Measurements from ENCODE around the gene ZNF789.
A peak's percentile ranks its signal among the peaks of the same experiment; 100 is the strongest.
"Not testable (repeated sequence)": the region's sequence is repeated elsewhere in the genome, so short reads cannot be mapped to it uniquely, and the experiment has no call there.

The ZNF789 gene

DNA sequence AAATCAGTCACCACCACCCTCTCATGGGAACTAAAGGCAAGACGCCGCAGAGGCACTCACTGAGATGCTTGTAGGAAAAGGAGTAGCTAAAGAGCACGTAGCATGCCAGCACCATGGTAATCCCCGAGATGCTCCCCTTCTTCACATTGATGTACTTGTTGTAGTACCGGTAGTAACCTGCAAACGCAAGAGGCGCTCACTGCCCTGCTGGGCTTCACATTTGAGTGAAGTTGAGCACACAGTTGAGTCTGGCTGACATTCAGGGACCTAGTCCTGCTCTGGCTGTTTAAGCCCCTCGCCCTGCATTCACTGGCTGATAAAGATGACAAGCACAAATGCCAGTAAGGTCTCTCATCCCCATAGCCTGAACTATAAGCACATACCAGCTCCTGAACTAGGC, 13.6 kb upstream of the ZNF789 start:
- no peak for DNase-seq

GRCh38 chr7:99460651-99461050, 12.0 kb upstream of the ZNF789 start:
- no peak for DNase-seq

DNA sequence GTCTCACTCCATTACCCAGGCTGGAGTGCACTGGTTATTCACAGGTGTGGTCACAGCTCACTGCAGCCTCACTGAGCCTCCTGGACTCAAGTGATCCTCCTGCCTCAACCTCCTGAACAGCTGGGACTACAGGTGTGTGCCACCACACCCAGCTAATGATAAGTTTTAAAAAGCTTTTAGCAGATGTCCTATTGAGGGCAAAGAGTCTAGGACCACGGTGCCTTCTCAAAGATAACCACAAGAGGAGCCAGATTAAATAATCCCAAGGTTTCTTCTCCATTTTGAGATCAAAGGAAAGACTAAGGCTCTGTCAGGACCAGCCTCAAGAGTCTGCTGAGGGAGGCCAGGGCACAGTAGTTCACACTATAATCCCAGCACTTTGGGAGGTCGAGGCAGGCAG, 11.5 kb upstream of the ZNF789 start:
- no peak for DNase-seq

GRCh38 chr7:99465421-99465768, 7.3 kb upstream of the ZNF789 start:
- no peak for DNase-seq

DNA sequence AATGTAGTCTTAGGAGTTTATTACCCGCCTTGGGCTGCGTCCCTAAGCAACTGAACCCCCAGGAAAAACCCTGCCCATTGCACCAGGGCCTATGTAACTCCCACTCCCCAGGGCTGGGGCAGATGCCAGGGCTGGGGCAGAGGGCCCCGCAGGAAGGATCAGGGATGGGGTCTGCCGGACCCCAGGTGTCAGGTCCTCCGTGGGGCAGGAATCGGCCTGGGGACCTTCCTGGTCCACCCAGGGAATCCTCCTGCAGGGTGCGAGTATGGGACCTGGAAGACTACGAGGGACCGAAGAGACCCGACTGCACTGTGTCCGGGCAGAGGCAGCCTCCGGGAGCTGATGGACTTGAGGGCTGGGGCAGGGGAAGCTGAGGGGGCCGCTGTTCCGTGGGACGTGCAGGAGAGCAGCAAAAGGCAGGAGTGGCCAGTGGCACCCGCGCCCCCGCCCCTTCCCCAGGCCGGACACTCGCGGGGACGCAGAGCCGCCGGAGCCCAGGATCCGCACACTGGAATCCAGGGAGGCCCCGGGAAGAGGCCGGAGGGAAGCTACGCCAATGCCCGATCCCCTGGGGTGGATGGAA, 4.3 kb upstream of the ZNF789 start:
- no peak for DNase-seq

DNA sequence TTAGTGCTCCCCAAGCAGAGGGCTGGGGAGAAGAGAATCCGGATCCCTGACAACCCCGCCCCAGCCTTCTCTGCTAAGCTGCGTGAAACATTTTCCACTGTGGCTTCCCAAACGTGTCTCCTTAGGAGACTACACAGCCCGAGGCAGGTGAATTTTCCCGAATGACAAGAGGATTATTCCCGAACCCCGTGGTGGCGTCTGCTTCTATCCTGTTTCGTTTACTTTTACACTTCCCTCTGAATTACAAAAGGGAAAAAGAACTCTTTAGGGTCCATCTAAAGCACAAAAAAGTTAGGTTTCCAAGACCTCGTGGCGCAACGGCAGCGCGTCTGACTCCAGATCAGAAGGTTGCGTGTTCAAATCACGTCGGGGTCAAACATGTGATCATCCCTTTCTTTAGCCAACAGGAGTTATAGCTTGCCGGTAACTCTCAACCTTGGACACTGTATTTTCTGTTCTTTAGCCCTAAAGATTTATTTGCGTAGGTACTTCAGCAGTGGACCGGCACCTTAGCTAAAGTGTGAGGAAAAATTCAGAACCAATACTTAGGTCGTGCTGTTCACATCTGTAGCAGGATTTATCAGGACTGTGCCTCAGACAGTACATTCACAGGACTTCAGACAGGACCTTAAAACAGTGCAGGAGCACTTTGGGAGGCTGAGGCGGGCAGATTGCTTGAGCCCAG, 3.2 kb upstream of the ZNF789 start:
- DNase-seq = no peak

- DNase-seq = no peak
Observed at GRCh38 chr7:99473315-99473596, 566 bp downstream of the ZNF789 start.

DNA sequence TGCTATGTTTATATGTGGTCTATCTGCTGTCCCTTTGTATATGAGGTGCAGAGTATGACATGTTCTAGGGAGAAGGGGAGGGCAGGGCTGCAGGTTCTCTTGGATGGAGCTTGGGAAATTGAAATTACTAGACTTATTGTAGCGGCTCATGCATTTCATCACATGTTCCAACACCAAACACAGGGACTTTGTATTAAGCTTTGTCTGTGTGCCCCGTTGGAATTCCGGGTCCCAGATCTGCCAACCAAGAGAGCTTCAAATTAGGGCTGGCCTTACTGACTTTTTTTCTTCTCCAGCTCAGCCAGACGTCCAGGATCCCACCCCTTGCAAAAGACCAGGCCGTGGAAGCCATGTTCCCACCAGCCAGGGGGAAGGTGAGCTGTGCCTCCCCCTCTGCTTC, 3.4 kb downstream of the ZNF789 start:
- no peak for DNase-seq

DNA sequence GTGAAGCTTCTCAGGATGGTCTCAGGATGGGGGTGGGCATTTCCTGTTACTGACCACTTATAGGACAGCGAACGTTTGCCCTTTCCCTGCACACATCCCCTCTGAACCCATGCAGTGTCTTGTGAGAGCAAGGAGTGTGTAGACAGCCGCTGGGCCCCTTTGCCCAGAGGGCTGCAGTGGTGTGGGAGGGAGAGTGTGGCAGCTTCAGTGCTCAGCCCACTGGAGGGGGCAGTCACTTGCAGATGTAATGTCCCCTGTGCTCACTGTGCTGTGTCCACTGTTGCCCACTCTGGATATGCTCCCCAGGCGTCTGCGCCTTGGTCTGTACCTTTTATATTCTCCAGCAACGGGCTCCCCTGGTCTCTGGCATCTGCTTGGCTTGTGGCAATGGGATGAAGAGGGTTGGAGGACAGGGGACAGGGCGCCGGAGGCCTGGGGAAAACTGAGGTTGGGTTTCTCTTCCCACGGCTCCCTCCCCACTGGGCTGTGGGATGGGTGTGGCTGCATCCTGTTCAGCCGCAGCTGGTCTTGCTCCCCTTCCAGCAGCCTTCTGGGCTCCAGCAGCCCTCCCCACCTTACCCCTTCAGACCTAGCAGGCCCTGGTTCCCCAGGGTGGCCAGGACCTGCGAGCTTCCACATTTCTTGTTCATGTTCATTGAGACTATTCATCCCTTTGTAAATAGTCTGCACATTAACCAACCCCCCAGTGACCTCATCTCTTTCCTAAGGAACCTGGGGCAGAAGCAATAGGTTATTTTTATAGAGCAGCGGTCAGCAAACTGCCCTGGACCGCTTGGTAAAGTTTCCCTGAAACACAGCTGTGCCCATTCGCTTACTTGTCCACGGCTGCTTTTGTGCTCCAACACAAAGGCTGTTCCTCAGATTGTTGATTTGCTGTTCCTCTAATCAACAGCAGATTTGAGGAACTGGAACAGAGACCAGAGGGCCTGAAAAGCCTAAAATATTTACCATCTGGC, 6.1 kb downstream of the ZNF789 start:
- DNase-seq = no peak

- DNase-seq = no peak
Observed at GRCh38 chr7:99485094-99485493, 12.4 kb downstream of the ZNF789 start.

- DNase-seq = no peak
Observed at GRCh38 chr7:99489235-99489634, 16.5 kb downstream of the ZNF789 start.

DNA sequence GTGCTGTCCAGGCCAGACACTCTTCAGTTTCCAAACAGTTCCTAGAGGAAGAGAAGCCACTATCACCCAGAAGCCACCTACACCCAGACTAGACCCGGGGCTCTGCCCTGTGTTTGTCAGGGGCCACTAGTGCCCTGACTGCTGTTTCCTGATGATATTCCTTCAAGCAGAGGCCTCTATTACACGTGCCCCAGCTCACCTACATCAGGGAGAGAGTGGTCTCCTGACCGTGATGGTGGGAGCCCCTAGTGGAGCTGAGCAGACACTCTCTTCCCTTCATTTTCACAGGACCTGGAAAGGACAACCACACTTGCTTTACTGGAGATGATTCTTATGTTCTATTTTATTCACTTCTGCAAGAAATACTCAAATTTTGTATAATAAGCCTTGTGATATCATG, 18.2 kb downstream of the ZNF789 start:
- no peak for DNase-seq

- no peak for DNase-seq
Observed at GRCh38 chr7:99493823-99494222, 21.1 kb downstream of the ZNF789 start.

GRCh38 chr7:99497766-99498545, 25.3 kb downstream of the ZNF789 start:
- no peak for DNase-seq

- no peak for DNase-seq
Observed at GRCh38 chr7:99498546-99498944, 25.9 kb downstream of the ZNF789 start.

GRCh38 chr7:99499371-99499720, 26.7 kb downstream of the ZNF789 start:
- no peak for DNase-seq

DNA sequence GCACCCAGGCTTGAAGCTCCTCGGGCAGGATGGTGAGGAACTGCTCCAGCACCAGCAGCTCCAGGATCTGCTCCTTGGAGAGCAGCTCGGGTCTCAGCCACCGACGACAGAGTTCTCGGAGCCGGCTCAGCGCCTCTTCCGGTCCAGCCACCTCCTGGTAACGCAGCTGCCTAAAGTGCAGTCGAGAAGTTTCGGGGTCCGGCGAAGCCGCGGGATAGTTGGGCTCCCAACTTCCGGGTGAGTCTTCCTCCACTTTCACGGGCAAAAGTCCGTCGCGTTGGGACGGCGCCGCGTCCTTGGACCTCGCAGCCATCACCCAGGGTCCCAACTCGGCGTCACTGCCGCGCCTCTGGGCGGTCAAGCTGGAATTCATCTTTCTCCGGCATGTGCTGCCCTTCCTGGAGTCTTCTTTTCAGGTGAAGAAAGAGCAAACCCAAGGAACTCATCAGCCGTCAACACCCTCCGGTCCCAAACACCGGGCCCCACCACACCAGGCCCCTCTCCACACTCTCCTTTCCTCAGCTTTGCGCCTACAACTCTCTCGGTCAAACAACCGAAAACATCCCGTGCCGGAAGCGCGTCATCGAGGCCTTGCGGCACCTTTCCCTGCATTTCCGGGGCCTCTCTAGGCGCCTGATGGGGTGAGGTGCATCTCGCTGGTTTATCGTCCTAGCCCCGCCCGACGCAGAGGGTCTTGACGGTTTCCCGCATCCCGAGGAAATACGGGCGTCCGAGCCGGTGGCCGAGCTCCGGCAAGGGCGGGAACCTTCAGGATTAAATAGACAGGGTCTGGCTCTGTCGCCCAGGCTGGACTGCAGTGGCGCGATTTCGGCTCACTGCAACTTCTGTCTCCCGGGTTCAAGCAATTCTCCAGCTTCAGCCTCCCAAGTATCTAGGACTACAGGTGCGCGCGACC, 27.3 kb downstream of the ZNF789 start, which contains the start of gene ZNF394:
TSS of gene ZNF394 (minus strand) at position 561 of the 916 bp plus-strand sequence. CDS start at position 373, 188 bp downstream.
- peak; percentile 86 for DNase-seq

DNA sequence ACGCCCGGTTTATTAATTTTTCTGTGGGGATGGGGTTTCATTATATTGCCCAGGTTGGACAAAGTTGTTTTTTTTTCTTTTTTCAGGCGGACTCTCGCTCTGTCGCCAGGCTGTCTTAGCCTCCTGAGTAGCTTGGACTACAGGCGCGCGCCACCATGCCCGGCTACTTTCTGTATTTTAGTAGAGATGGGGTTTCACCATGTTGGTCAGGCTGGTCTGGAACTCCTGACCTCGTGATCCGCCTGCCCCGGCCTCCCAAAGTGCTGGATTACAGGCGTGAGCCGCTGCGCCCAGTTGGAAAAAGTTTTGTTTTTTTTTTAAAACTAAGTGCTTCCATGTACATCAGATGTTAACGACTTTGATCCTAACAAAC, 27.9 kb downstream of the ZNF789 start:
- no peak for DNase-seq

- not testable (repeated sequence) for DNase-seq
Observed at GRCh38 chr7:99501236-99501635, 28.5 kb downstream of the ZNF789 start.

DNA sequence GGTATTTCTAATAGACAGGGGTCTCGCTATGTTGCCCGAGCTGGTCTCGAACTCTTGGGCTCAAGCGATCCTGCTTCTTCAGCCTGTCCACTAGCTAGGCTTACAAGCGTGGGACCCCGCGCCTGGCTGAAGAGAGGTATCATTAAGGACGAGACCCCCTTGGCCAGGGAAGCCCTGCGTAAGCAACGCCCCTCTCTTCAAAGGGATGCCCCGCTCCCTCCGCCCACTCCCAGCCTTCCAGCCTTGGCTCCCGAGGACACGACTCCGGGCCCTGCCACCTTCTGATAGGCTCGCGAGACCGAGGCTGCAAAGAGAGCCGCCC, 31.6 kb downstream of the ZNF789 start:
- DNase-seq = peak; percentile 97

GRCh38 chr7:99504603-99505323, 32.1 kb downstream of the ZNF789 start, which contains the start of gene ZKSCAN5:
Gene ZKSCAN5 (plus strand): TSS chr7:99504662. CDS start chr7:99506045, 1,383 bp downstream.
- DNase-seq = peak; percentile 93

DNA sequence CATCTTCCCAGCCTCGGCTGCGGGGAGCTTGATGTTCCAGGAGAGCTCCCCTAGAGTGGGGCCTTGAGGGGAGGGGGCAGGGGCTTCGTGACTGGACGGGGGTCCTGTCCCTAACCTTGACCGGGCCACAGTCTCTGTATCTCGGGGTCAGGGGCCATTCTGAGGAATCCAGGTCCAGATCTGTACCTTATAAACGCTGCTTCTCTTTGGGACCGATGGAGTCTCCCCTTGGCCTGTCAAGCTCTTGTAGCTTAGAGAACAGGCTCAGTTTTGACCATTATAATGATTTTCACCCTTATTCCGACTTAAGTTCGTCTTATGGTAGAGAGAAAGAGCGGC, 32.6 kb downstream of the ZNF789 start:
- no peak for DNase-seq

Data from NCI-H1436 (cell line).